IPS-NIHi7 (cell line): ENCODE results near the gene ASCL5.

Experiments used
- DNase-seq: peaks from one replicate; pipeline ENCODE4 v3.0.0; 2012; ENCODE audit warnings: mixed read lengths; ENCODE audit errors: extremely low spot score

Gene ASCL5

GRCh38 chr1:201111156-201111555 is 15.8 kb downstream of the ASCL5 start:
- no peak for DNase-seq

- DNase-seq: no peak
These were observed 16.4 kb downstream of the ASCL5 start for GRCh38 chr1:201110616-201111015.

GRCh38 chr1:201110138-201110537 is 16.8 kb downstream of the ASCL5 start:
- DNase-seq: no peak

- no peak for DNase-seq
These were observed 17.3 kb downstream of the ASCL5 start for GRCh38 chr1:201109651-201110050.

GRCh38 chr1:201108614-201109013 is 18.4 kb downstream of the ASCL5 start:
- no peak for DNase-seq

GRCh38 chr1:201105688-201106087 is 21.3 kb downstream of the ASCL5 start:
- DNase-seq: no peak

- no peak for DNase-seq
These were observed 22.8 kb downstream of the ASCL5 start for GRCh38 chr1:201104141-201104540.

- DNase-seq: no peak
These were observed 23.3 kb downstream of the ASCL5 start for GRCh38 chr1:201103666-201104065.

- DNase-seq: no peak
These were observed 26.6 kb downstream of the ASCL5 start for GRCh38 chr1:201100169-201100930.

- DNase-seq: no peak
These were observed 27.8 kb downstream of the ASCL5 start for GRCh38 chr1:201098992-201099677.

- DNase-seq: no peak
These were observed 29.8 kb downstream of the ASCL5 start for GRCh38 chr1:201096977-201097856.

GRCh38 chr1:201096041-201096461 is 30.9 kb downstream of the ASCL5 start:
- no peak for DNase-seq

- DNase-seq: no peak
These were observed 31.4 kb downstream of the ASCL5 start for GRCh38 chr1:201095581-201095980.

GRCh38 chr1:201094832-201095231 is 32.2 kb downstream of the ASCL5 start:
- DNase-seq: no peak

- no peak for DNase-seq
These were observed 33.0 kb downstream of the ASCL5 start for GRCh38 chr1:201093962-201094361.

GRCh38 chr1:201093561-201093960 is 33.4 kb downstream of the ASCL5 start:
- no peak for DNase-seq

- DNase-seq: no peak
These were observed 34.2 kb downstream of the ASCL5 start for GRCh38 chr1:201092738-201093137.

- DNase-seq: no peak
These were observed 35.7 kb downstream of the ASCL5 start for GRCh38 chr1:201091256-201091655.

- DNase-seq: no peak
These were observed 36.4 kb downstream of the ASCL5 start for GRCh38 chr1:201090541-201090940.

- no peak for DNase-seq
These were observed 37.4 kb downstream of the ASCL5 start for GRCh38 chr1:201089596-201089995.

- DNase-seq: no peak
These were observed 38.0 kb downstream of the ASCL5 start for GRCh38 chr1:201088901-201089525.

GRCh38 chr1:201088395-201088794 is 38.6 kb downstream of the ASCL5 start:
- no peak for DNase-seq
